GM12891 (cell line): ENCODE measurements around the gene HDAC4.

Experiments used
- POLR2A ChIP-seq: IDR thresholded peaks from 2 replicates; pipeline ENCODE4 v1.6.1; 2011; ENCODE audit warnings: low read depth, low read length, control low read depth
- POLR2AphosphoS5 ChIP-seq: IDR thresholded peaks from 2 replicates; pipeline ENCODE4 v1.6.1; 2011; ENCODE audit warnings: low read depth, low read length, control low read depth
- TAF1 ChIP-seq: IDR thresholded peaks from 2 replicates; pipeline ENCODE4 v1.6.1; 2011; ENCODE audit warnings: low read depth, low read length, control low read depth

- TF ChIP-seq POLR2A: no peak
- TF ChIP-seq POLR2AphosphoS5: no peak
- no peak for TF ChIP-seq TAF1
Observed at GRCh38 chr2:239240414-239240881, 160.4 kb downstream of the HDAC4 start.
